Measurements from ENCODE around the gene GPC5. TPM values are rescaled to one million over a fixed set of nuclear protein-coding genes. Genes with fewer than 3 reads are reported as not detected.

Gene GPC5
- total RNA-seq, 1 experiment from 2014 or later = 0.26 TPM

DNA sequence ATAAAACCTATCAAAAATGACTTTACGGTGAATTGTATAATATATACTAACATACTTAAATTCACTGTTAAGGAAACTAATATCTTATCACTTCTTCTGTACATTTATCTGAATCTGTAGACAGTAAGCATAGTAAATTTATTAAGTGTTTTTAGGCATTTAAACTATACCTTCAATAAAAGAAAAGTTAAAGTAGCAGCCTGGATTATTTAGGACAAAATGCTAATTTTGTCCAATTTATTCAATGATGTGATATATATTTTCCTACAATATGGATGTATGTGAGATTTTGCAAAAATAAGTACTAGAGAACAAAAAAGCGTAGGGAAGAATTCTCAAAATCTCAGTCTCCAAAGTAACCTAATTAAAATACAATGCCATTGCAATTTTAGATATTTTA is 299.9 kb downstream of the GPC5 start:
- TF ChIP-seq, protein P1, sequence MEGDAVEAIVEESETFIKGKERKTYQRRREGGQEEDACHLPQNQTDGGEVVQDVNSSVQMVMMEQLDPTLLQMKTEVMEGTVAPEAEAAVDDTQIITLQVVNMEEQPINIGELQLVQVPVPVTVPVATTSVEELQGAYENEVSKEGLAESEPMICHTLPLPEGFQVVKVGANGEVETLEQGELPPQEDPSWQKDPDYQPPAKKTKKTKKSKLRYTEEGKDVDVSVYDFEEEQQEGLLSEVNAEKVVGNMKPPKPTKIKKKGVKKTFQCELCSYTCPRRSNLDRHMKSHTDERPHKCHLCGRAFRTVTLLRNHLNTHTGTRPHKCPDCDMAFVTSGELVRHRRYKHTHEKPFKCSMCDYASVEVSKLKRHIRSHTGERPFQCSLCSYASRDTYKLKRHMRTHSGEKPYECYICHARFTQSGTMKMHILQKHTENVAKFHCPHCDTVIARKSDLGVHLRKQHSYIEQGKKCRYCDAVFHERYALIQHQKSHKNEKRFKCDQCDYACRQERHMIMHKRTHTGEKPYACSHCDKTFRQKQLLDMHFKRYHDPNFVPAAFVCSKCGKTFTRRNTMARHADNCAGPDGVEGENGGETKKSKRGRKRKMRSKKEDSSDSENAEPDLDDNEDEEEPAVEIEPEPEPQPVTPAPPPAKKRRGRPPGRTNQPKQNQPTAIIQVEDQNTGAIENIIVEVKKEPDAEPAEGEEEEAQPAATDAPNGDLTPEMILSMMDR (IDR thresholded peaks at IDR 0.05) = no peak
- TF ChIP-seq TCF7L2 (IDR thresholded peaks at IDR 0.05; ENCODE audit: low read depth, low read length) (no peak), POLR2AphosphoS5 (IDR thresholded peaks at IDR 0.05; ENCODE audit: low read depth, low read length) (no peak), SIN3A (IDR thresholded peaks at IDR 0.05; ENCODE audit: borderline replicate concordance, insufficient read depth, low read depth, low read length) (no peak)
- TF ChIP-seq, protein P2, sequence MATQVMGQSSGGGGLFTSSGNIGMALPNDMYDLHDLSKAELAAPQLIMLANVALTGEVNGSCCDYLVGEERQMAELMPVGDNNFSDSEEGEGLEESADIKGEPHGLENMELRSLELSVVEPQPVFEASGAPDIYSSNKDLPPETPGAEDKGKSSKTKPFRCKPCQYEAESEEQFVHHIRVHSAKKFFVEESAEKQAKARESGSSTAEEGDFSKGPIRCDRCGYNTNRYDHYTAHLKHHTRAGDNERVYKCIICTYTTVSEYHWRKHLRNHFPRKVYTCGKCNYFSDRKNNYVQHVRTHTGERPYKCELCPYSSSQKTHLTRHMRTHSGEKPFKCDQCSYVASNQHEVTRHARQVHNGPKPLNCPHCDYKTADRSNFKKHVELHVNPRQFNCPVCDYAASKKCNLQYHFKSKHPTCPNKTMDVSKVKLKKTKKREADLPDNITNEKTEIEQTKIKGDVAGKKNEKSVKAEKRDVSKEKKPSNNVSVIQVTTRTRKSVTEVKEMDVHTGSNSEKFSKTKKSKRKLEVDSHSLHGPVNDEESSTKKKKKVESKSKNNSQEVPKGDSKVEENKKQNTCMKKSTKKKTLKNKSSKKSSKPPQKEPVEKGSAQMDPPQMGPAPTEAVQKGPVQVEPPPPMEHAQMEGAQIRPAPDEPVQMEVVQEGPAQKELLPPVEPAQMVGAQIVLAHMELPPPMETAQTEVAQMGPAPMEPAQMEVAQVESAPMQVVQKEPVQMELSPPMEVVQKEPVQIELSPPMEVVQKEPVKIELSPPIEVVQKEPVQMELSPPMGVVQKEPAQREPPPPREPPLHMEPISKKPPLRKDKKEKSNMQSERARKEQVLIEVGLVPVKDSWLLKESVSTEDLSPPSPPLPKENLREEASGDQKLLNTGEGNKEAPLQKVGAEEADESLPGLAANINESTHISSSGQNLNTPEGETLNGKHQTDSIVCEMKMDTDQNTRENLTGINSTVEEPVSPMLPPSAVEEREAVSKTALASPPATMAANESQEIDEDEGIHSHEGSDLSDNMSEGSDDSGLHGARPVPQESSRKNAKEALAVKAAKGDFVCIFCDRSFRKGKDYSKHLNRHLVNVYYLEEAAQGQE (IDR thresholded peaks at IDR 0.05; ENCODE audit: insufficient read depth in 1 of 2, low read depth in 2 of 2, low read length in 1 of 2) = no peak
- DNase-seq (ENCODE audit: low read depth, low spot score) (no peak), ATAC-seq (no peak)
- Histone ChIP-seq H3K4me3 (ENCODE audit: low read depth in 2 of 2, low read length in 2 of 2) (no peak overlapping the region), H3K36me3 (ENCODE audit: control insufficient read depth, insufficient read depth, low read length) (no peaks in the 10 kb centered on the region), H3K27ac (ENCODE audit: low read length) (no peak overlapping the region), H3K9me3 (ENCODE audit: control insufficient read depth, insufficient read depth, low read depth, low read length) (no peaks in the 10 kb centered on the region), H3K27me3 (ENCODE audit: control insufficient read depth, insufficient read depth, low read length) (no peaks in the 10 kb centered on the region), H3K4me1 (ENCODE audit: control insufficient read depth, insufficient read depth, low read length) (no peaks in the 10 kb centered on the region)
- intact Hi-C loops (cut with micrococcal nuclease; ENCODE audit: unreplicated experiment) (no loop called here), in situ Hi-C loops (cut with HindIII; ENCODE audit: low pct_unique_long_range_greater_than_20kb, low sequenced_read_pairs) (no loop called here)
- BruUV-seq (replicated peaks) = no TSS peak
- CTCF ChIA-PET = no interaction called here
- POLR2A ChIA-PET = no interaction called here

DNA sequence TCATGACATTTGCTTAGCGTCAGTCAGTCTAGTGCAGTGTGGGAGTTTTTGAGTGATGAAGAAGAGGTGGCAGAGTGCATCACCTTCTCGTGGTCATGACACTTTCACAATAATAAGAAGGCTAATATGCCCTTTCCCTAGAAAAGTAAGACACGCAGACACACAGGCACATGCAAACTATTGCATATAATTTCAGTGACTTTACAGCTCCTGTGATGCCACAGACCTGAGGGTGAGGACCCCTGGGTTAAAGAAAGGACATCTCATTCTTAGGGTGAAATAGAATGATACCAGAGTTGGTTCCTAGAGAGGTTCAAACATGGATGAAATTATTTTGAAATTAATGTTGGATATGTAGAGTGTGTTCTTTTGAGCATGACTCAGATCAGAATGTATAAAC is 300.3 kb downstream of the GPC5 start:
- no peaks in the 10 kb centered on the region for H3K27me3 ChIP-seq (ENCODE audit: control insufficient read depth, insufficient read depth, low read length)
- DNase-seq (ENCODE audit: low read depth, low spot score) (no peak), ATAC-seq (no peak)
- no peaks in the 10 kb centered on the region for H3K36me3 ChIP-seq (ENCODE audit: control insufficient read depth, insufficient read depth, low read length)
- ChIA-PET CTCF (no interaction called here), POLR2A (no interaction called here)
- H3K27ac ChIP-seq (ENCODE audit: low read length) = no peak overlapping the region
- in situ Hi-C loops (cut with HindIII; ENCODE audit: low pct_unique_long_range_greater_than_20kb, low sequenced_read_pairs) (no loop called here), intact Hi-C loops (cut with micrococcal nuclease; ENCODE audit: unreplicated experiment) (no loop called here)
- no TSS peak for BruUV-seq (replicated peaks)
- no peaks in the 10 kb centered on the region for H3K9me3 ChIP-seq (ENCODE audit: control insufficient read depth, insufficient read depth, low read depth, low read length)
- H3K4me3 ChIP-seq (ENCODE audit: low read depth in 2 of 2, low read length in 2 of 2) = no peak overlapping the region
- no peaks in the 10 kb centered on the region for H3K4me1 ChIP-seq (ENCODE audit: control insufficient read depth, insufficient read depth, low read length)
- TF ChIP-seq POLR2AphosphoS5 (IDR thresholded peaks at IDR 0.05; ENCODE audit: low read depth, low read length) (no peak), TCF7L2 (IDR thresholded peaks at IDR 0.05; ENCODE audit: low read depth, low read length) (no peak), SIN3A (IDR thresholded peaks at IDR 0.05; ENCODE audit: borderline replicate concordance, insufficient read depth, low read depth, low read length) (no peak)
- TF ChIP-seq, protein P1 (IDR thresholded peaks at IDR 0.05) = no peak
- TF ChIP-seq, protein P2 (IDR thresholded peaks at IDR 0.05; ENCODE audit: insufficient read depth in 1 of 2, low read depth in 2 of 2, low read length in 1 of 2) = no peak
